Measurements from ENCODE around the gene REV3L. TPM values are rescaled to one million over a fixed set of nuclear protein-coding genes. Genes with fewer than 3 reads are reported as not detected.
"Not testable (repeated sequence)": the region's sequence is repeated elsewhere in the genome, so short reads cannot be mapped to it uniquely, and the experiment has no call there.

The REV3L gene
- total RNA-seq, 1 donor from 2014 or later: 11.7 TPM

DNA sequence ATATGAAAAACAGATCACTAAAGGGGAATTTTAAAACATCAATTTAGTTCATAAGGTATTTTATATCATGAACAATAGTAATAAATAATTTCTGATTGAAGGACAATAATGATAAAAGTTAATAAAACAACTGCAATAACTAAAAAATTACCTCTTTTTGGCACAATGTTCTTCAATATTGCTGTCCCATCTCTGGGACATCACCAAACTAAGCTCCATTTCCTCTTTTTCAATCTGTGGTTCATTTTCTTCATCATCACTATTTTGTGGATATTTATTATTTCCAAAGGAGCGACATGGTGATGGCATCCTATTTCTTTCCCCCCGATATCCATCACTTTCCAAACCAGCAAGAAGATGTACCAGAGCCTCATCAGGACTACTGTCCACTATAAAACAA lies 103.2 kb downstream of the REV3L start:
- DNase-seq (ENCODE audit: low spot score): no peak
- no peak for ATAC-seq

GRCh38 chr6:111379302-111379701 lies 103.7 kb downstream of the REV3L start:
- no peak for DNase-seq (ENCODE audit: low spot score)
- ATAC-seq: no peak

- DNase-seq (ENCODE audit: low spot score): no peak
Measured at GRCh38 chr6:111377558-111378120, 105.4 kb downstream of the REV3L start.

GRCh38 chr6:111367393-111368088 lies 115.5 kb downstream of the REV3L start:
- DNase-seq (ENCODE audit: low spot score) (no peak), ATAC-seq (no peak)

More at GRCh38 chr6:111377558-111378120, 105.4 kb downstream of the REV3L start:
- ATAC-seq: no peak

DNA sequence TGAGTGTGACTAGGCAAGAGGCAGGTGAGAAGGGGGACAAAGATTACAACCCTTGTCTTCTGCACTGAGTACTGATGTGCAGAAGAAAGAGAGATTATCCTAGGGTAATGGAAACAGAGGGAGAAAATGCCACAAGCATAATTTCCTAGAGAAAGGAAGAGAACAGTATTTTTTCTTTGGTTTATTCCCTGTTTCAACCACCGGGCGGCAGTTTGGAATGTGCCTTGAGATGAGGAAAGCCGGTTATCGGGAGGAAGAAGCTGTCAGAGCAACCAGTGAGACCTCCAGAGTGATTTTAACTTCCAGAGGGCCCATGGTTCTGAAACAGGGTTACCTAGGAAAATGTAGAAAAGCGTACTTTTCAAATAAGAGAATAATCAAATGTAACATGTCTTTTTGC lies 121.4 kb downstream of the REV3L start:
- ATAC-seq (peak; percentile 78), DNase-seq (ENCODE audit: low spot score) (no peak)

DNA sequence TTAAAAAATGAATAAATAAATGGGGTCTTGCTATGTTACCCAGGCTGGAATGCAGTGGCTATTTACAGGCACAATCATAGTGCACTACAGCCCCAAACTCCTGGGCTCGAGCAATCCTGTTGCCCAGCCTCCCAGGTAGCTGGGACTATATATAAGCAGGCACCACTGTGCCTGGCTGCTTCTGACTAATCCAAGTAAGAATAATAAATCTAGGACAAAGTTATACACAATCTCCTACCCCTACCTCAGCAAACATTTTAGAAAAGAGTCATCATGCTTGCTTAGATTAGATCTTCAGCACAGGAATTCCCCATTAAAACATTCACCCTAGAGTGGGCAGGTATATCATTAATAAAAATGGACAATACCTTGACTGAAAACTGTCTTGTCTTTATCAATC lies 124.6 kb downstream of the REV3L start:
- no peak for DNase-seq (ENCODE audit: low spot score)
- ATAC-seq: no peak

DNA sequence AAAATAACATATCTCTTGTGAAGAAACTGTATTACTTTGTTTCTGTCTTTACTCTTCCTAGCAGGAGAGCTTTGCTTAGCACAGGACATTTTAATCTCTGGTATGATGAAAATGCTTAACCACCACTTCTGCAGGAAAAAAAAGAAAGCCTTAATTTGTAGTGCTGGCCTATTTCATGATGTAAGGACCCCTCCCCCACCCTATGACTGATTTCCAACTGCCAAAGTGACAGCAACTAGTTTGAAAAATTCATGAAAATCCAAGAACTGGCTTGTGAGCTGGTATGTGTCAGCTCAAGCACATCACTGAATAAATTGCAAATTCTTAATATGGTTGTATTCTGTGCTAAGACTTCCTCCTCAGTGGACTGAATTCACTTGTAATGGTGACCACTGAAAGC lies 125.3 kb downstream of the REV3L start:
- no peak for DNase-seq (ENCODE audit: low spot score)
- ATAC-seq: no peak

- DNase-seq (ENCODE audit: low spot score): no peak
- ATAC-seq: peak; percentile 83
Measured at GRCh38 chr6:111356551-111356950, 126.5 kb downstream of the REV3L start.

DNA sequence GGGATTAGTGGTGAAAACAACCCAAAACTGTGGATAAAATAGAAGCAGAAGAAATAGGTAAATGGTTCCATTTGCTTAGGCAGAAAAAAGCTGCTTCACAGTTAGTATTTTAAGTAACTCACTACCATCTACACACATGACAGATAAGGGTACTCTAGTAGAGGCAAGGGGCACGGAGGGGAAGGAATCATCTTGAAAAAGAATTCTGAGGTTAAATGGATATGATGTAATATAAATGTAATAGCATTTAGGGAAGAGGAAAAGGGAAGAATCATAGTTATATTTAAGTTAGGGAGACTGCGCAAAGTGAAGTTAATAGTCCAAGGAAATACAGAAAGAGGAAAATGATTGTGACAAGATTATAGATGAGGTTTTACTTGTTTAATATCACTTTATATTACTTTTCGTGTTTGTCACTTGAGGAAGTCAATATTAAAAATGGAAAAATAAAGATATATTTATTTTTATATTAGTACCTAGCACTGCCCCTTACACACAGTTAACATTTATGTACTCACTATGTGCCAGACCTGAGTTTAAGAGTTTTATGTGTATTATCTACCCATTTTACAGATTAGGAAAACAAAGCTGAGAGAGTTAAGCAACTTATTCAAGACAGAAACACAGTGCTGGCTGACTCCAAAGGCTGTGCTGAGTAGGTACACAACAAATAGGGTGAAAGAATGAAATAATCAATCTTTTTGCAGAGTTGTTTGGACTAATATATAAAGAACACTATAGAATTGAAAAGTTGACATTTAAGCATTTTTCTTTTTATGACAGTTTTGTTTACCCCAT lies 128.1 kb downstream of the REV3L start:
- ATAC-seq: no peak
- no peak for DNase-seq (ENCODE audit: low spot score)

DNA sequence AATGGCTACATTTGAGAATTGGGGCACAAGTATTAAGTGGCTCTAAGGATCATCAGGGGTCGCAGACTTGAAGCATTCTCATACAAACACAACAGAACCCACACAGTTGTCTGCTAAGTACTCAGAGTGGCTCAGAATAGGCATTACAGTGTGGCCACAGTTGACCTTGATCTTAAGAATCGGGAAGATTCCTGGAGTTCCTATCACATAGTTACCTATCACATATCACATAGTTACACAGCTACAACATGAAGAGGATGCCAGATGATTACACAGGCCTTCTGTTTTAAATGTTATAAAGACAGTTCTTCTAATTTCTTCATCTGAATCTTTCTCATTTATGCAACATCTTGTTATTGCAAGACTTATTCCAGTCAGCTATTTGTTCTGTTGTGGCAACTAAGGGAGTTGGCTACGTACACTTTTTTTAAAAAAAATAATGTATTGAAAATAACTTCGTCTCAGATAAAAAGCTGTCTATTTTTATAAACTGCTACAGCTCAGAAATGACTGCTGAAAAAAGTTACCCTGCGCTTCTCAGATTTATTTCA lies 129.0 kb downstream of the REV3L start:
- no peak for ATAC-seq

DNA sequence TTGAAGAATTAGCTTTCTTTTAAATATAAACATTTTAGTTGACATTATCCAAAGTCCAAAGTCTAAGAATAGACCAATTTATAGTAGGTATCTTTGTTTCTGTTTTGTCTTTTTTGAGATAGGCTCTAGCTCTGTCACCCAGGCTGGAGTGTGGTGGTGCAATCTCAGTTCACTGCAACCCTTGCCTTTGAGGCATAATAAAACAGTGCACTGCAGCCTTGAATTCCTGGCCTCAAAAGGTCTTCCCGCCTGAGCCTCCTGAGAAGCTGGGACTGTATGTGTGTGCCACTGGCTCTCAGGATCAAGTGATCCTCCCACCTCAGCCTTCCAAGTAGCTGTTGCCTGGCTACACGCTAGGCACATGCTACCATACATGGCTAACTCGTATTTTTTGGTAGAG lies 135.4 kb downstream of the REV3L start:
- DNase-seq (ENCODE audit: low spot score) (no peak), ATAC-seq (peak; percentile 58)

More for the DNA sequence above, 129.0 kb downstream of the REV3L start:
- DNase-seq (ENCODE audit: low spot score): no peak

- ATAC-seq: no peak
- no peak for DNase-seq (ENCODE audit: low spot score)
Measured at GRCh38 chr6:111342913-111343312, 140.1 kb downstream of the REV3L start.

GRCh38 chr6:111339294-111339693 lies 143.7 kb downstream of the REV3L start:
- ATAC-seq: no peak

DNA sequence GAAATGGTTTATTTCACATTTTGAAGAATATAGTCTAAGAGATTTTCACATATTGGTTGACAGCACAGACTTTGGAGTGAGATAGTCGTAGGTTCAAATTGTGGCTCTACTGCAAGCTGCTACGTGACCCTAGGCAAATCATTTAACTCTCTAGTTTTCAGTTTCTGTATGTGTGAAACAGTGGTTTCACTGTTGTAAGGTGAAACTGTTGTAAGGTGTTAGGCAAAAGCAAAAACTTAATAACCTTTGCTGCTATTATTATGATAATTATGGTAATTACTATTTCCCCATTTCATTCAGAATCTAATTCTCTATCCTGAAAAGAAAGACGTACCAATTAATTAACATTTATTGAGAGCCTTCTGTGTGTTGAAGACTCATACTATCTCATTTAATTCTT lies 144.2 kb downstream of the REV3L start:
- DNase-seq (ENCODE audit: low spot score): no peak

More at GRCh38 chr6:111339294-111339693, 143.7 kb downstream of the REV3L start:
- DNase-seq (ENCODE audit: low spot score): no peak

DNA sequence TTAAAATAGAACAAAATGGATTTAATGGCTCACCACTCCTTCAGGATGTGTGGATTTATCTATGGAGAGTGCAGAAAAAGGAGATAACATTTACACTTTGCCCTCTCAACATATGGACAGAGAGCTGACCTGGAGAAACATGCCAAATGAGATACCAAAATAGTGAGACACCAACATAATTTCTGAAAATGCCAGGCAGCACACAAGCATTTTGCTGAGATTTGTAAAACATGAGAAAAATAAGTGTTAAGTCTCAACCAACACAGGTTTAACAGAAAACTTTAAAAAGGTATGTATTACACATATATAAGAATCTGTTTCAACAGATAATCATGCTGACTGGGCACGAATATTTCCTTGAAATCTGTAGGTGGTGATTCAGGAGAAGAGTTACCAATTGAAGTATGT lies 145.2 kb downstream of the REV3L start:
- DNase-seq (ENCODE audit: low spot score) (no peak), ATAC-seq (no peak)

More for the DNA sequence above, 144.2 kb downstream of the REV3L start:
- ATAC-seq: peak; percentile 58

- no peak for DNase-seq (ENCODE audit: low spot score)
- no peak for ATAC-seq
Measured at GRCh38 chr6:111329882-111330633, 153.0 kb downstream of the REV3L start.

- DNase-seq (ENCODE audit: low spot score) (no peak), ATAC-seq (no peak)
Measured at GRCh38 chr6:111326563-111326962, 156.5 kb downstream of the REV3L start.

GRCh38 chr6:111322145-111322544 lies 160.9 kb downstream of the REV3L start:
- peak; percentile 97 for ATAC-seq
- no peak for DNase-seq (ENCODE audit: low spot score)

DNA sequence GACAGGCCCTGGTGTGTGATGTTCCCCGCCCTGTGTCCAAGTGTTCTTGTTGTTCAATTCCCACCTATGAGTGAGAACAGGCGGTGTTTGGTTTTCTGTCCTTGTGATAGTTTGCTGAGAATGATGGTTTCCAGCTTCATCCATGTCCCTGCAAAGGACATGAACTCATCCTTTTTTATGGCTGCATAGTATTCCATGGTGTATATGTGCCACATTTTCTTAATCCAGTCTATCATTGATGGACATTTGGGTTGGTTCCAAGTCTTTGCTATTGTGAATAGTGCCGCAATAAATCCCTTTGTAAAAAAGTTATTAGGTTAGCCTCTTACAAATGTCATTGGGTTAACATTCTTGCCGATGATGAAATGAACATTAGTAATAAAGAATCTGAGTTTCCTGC lies 175.1 kb downstream of the REV3L start:
- not testable (repeated sequence) for DNase-seq (ENCODE audit: low spot score); ATAC-seq

DNA sequence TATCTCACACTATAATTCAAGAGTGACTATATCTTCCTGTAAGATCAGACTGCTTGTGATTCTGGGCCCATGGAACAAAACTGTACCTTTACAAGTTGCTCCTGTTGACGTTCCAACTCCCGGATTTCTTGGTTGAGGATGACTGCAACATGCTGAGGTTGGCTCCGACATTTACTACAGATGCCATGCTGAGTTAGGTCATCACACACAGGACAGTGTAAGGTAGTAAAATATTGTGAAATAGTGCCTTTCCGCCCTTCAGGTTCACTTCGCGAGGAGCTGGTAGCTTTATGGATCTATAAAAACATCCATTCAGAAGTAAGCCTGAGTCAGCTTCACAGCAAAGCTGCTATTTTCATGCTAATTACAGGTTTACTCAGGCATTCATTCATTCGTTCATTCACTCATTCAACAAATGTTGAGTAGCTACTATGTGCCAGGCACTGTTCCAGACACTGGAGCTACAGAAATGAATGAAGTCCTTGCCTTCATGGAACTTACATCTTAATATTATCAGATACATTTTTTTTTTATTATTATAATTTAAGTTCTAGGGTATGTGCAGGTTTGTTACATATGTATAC lies 175.7 kb downstream of the REV3L start:
- DNase-seq (ENCODE audit: low spot score) (no peak), ATAC-seq (peak; percentile 91)

Measured in left lobe of liver (tissue), 2 donors.